H9 (cell line): ENCODE results near the gene CCSER1. TPM values are rescaled to one million over a fixed set of nuclear protein-coding genes. Genes with fewer than 3 reads are reported as not detected.

ENCODE experiments used
- DNase-seq: peaks from one replicate; pipeline ENCODE4 v3.0.0-alpha.2; 2017
- H2AFZ ChIP-seq: one replicate; pipeline ENCODE4 v1.6.1; 2013; ENCODE audit warnings: mild to moderate bottlenecking, low read length, control low read depth, moderate library complexity
- H2AK5ac ChIP-seq: 2 replicates; pipeline ENCODE4 v1.6.1; 2013; ENCODE audit warnings: low read length, control low read depth, mixed read lengths; ENCODE audit not compliant: insufficient read length
- H2BK120ac ChIP-seq: one replicate; pipeline ENCODE4 v1.6.1; 2013; ENCODE audit warnings: low read depth, mild to moderate bottlenecking, low read length, control low read depth, inconsistent platforms; ENCODE audit not compliant: poor library complexity, severe bottlenecking
- H2BK12ac ChIP-seq: 2 replicates; pipeline ENCODE4 v1.6.1; 2013; ENCODE audit warnings: low read length, control low read depth, mixed read lengths, low read depth; ENCODE audit not compliant: insufficient read length
- H2BK15ac ChIP-seq: 2 replicates; pipeline ENCODE4 v1.6.1; 2013; ENCODE audit warnings: low read depth, low read length, control low read depth
- H2BK20ac ChIP-seq: one replicate; pipeline ENCODE4 v1.6.1; 2013; ENCODE audit warnings: low read depth, mild to moderate bottlenecking, low read length, control low read depth, inconsistent platforms; ENCODE audit not compliant: poor library complexity, severe bottlenecking
- H2BK5ac ChIP-seq: 2 replicates; pipeline ENCODE4 v1.6.1; 2013; ENCODE audit warnings: low read length, control low read depth, mixed read lengths; ENCODE audit not compliant: insufficient read length
- H3K14ac ChIP-seq: 2 replicates; pipeline ENCODE4 v1.6.1; 2013; ENCODE audit warnings: low read length, control low read depth; ENCODE audit not compliant: insufficient read depth
- H3K18ac ChIP-seq: 2 replicates; pipeline ENCODE4 v1.6.1; 2013; ENCODE audit warnings: low read depth, mild to moderate bottlenecking, mixed read lengths, low read length, control low read depth; ENCODE audit not compliant: insufficient read length
- H3K23ac ChIP-seq: 2 replicates; pipeline ENCODE4 v1.6.1; 2013; ENCODE audit warnings: low read length, control low read depth, mixed read lengths, low read depth; ENCODE audit not compliant: insufficient read length
- H3K23me2 ChIP-seq: 2 replicates; pipeline ENCODE4 v1.6.1; 2013; ENCODE audit warnings: low read depth, mild to moderate bottlenecking, mixed read lengths, low read length, control low read depth; ENCODE audit not compliant: insufficient read length, poor library complexity, severe bottlenecking
- H3K27ac ChIP-seq: 2 replicates; pipeline ENCODE4 v1.5.1; 2013; ENCODE audit warnings: low read length, control low read depth, mixed read lengths, low read depth; ENCODE audit not compliant: insufficient read length
- H3K27me3 ChIP-seq: 2 replicates; pipeline ENCODE4 v1.6.1; 2013; ENCODE audit warnings: low read length, control low read depth, inconsistent platforms; ENCODE audit not compliant: insufficient read depth
- H3K4ac ChIP-seq: 2 replicates; pipeline ENCODE4 v1.6.1; 2013; ENCODE audit warnings: low read depth, mild to moderate bottlenecking, control low read depth, inconsistent platforms, low read length, moderate library complexity
- H3K4me1 ChIP-seq: 2 replicates; pipeline ENCODE4 v1.6.1; 2013; ENCODE audit warnings: low read length, control low read depth, inconsistent platforms; ENCODE audit not compliant: insufficient read depth
- H3K4me2 ChIP-seq: 2 replicates; pipeline ENCODE4 v1.6.1; 2013; ENCODE audit warnings: low read length, control low read depth, mixed read lengths; ENCODE audit not compliant: insufficient read length, insufficient read depth
- H3K56ac ChIP-seq: 2 replicates; pipeline ENCODE4 v1.6.1; 2013; ENCODE audit warnings: low read depth, mild to moderate bottlenecking, mixed read lengths, low read length, control low read depth; ENCODE audit not compliant: insufficient read length
- H3K79me1 ChIP-seq: 2 replicates; pipeline ENCODE4 v1.6.1; 2013; ENCODE audit warnings: low read depth, mild to moderate bottlenecking, moderate library complexity, low read length, control low read depth, inconsistent platforms; ENCODE audit not compliant: insufficient read depth, poor library complexity, severe bottlenecking
- H3K79me2 ChIP-seq: 2 replicates; pipeline ENCODE4 v1.6.1; 2013; ENCODE audit warnings: low read length, control low read depth, inconsistent platforms; ENCODE audit not compliant: insufficient read depth
- H3K9ac ChIP-seq: 2 replicates; pipeline ENCODE4 v1.6.1; 2013; ENCODE audit warnings: low read length, control low read depth, mixed read lengths; ENCODE audit not compliant: insufficient read length; ENCODE audit errors: extremely low read depth
- H3K9me3 ChIP-seq: one replicate; pipeline ENCODE4 v1.6.1; 2013; ENCODE audit warnings: low read depth, low read length, inconsistent platforms; ENCODE audit not compliant: control insufficient read depth
- H3T11ph ChIP-seq: one replicate; pipeline ENCODE4 v1.6.1; 2013; ENCODE audit warnings: mild to moderate bottlenecking, low read length, control low read depth, inconsistent platforms
- H4K20me1 ChIP-seq: one replicate; pipeline ENCODE4 v1.6.1; 2013; ENCODE audit not compliant: control insufficient read depth, insufficient read length, insufficient read depth
- H4K5ac ChIP-seq: 2 replicates; pipeline ENCODE4 v1.6.1; 2013; ENCODE audit warnings: low read depth, mild to moderate bottlenecking, mixed read lengths, low read length, control low read depth; ENCODE audit not compliant: insufficient read length
- H4K8ac ChIP-seq: replicated peaks from 2 replicates; pipeline ENCODE4 v1.6.1; 2013; ENCODE audit warnings: low read length, control low read depth, mixed read lengths, low read depth; ENCODE audit not compliant: insufficient read length
- H4K91ac ChIP-seq: 2 replicates; pipeline ENCODE4 v1.6.1; 2013; ENCODE audit warnings: low read depth, mild to moderate bottlenecking, moderate library complexity, mixed read lengths, low read length, control low read depth; ENCODE audit not compliant: insufficient read length
- H3K27ac Mint-ChIP-seq, 3 experiments: 2 replicates in 2 of 3; 3 replicates in 1 of 3; pipeline ENCODE4 v1.8.0; 2020 to 2021; ENCODE audit warnings: mixed read lengths in 3 of 3, mild to moderate bottlenecking in 1 of 3, moderate library complexity in 1 of 3
- H3K27me3 Mint-ChIP-seq: 2 replicates; pipeline ENCODE4 v1.8.0; 2021; ENCODE audit warnings: low read depth, mild to moderate bottlenecking, moderate library complexity, mixed read lengths
- H3K36me3 Mint-ChIP-seq, 3 experiments: 2 replicates in 2 of 3; 3 replicates in 1 of 3; pipeline ENCODE4 v1.8.0; 2020 to 2021; ENCODE audit warnings: low read depth in 3 of 3, mixed read lengths in 3 of 3; ENCODE audit not compliant: insufficient read depth in 1 of 3
- H3K4me1 Mint-ChIP-seq, 2 experiments: 2 replicates each; pipeline ENCODE4 v1.8.0; 2020; ENCODE audit warnings: mixed read lengths in 2 of 2
- H3K4me3 Mint-ChIP-seq, 2 experiments: 2 replicates in 1 of 2; 3 replicates in 1 of 2; pipeline ENCODE4 v1.8.0; 2020 to 2021; ENCODE audit warnings: mild to moderate bottlenecking in 2 of 2, mixed read lengths in 2 of 2, moderate library complexity in 1 of 2
- H3K9me3 Mint-ChIP-seq, 2 experiments: 2 replicates in 1 of 2; 3 replicates in 1 of 2; pipeline ENCODE4 v1.8.0; 2020; ENCODE audit warnings: mild to moderate bottlenecking in 2 of 2, mixed read lengths in 2 of 2, moderate library complexity in 1 of 2
- CTCF ChIP-seq: fragments of 200-600 bp; sonication (generic); conservative IDR thresholded peaks from 3 replicates; pipeline ENCODE4 v1.8.0; 2021; ENCODE audit warnings: antibody characterized with exemption, mild to moderate bottlenecking
- WGBS: extraction: QIAGEN DNeasy Blood & Tissue Kit; methylation state at CpG from one replicate; pipeline ENCODE4 v1.1.7; 2013; ENCODE audit warnings: missing lambda C conversion rate, low lambda C conversion rate, mixed read lengths; ENCODE audit not compliant: insufficient read length; ENCODE audit errors: extremely low coverage; 5-methylcytosine and 5-hydroxymethylcytosine counted together
- total RNA-seq: library from RNA; stranded (reverse); gene quantifications from 2 replicates; pipeline ENCODE4 v1.2.1, GENCODE V29; 2021

CCSER1 gene
- total RNA-seq, 1 experiment from 2014 or later = 0.37 TPM

DNA sequence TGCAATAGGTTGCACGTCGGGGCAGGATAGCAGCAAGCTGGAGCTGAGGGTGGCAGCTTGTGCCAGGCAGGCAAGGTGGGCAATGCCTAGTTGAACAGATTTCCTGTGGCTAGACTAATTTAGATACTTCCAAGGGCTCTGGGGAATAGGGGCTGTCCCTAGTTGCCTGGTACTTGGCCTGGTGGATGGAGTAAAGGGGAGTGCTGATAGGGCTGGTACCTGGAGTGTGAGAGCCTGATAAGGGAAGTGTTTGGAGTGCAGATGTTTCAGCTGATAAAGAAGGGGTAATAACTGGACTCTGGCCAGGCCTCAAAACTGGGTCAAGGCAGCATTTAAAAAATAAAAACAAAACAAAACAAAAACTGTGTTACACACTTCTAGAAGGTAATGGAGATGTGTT lies 665.5 kb downstream of the CCSER1 start:
- H3K27ac Mint-ChIP-seq = peak overlapping the region in 1 of 3 experiments; percentile 19; a peak in 1 of 7 replicates
- H3K27me3 ChIP-seq = no peaks in the 10 kb centered on the region

More for the DNA sequence above, 665.5 kb downstream of the CCSER1 start:
- Histone ChIP-seq H3K56ac (no peak overlapping the region), H3K79me2 (no peaks in the 10 kb centered on the region), H2AK5ac (no peak overlapping the region), H3K4me1 (no peaks in the 10 kb centered on the region), H3T11ph (no peak overlapping the region), H2BK20ac (no peak overlapping the region), H3K18ac (no peak overlapping the region), H3K9me3 (no peaks in the 10 kb centered on the region), H2BK15ac (no peak overlapping the region), H3K4ac (no peak overlapping the region), H3K14ac (no peak overlapping the region), H4K8ac (no peak overlapping the region), H2AFZ (no peak overlapping the region), H3K9ac (no peak overlapping the region), H3K79me1 (peaks cover 2% of the 10 kb centered on the region), H3K4me2 (no peak overlapping the region), H3K27ac (no peak overlapping the region), H2BK5ac (no peak overlapping the region), H4K20me1 (no peaks in the 10 kb centered on the region), H3K23ac (no peak overlapping the region), H2BK12ac (no peak overlapping the region), H4K5ac (no peak overlapping the region), H4K91ac (no peak overlapping the region), H3K23me2 (no peaks in the 10 kb centered on the region), H2BK120ac (no peak overlapping the region)
- no peaks in the 10 kb centered on the region; the same call in none of the 2 replicates for H3K27me3 Mint-ChIP-seq
- TF ChIP-seq CTCF = no peak
- H3K4me1 Mint-ChIP-seq = no peaks in the 10 kb centered on the region
- WGBS = no CpG with 5 or more reads among the region's 2 CpGs
- no peak for DNase-seq
- peaks cover 13 to 26% (median 19%) of the 10 kb centered on the region in 3 experiments for H3K36me3 Mint-ChIP-seq
- H3K9me3 Mint-ChIP-seq = peaks cover 23% of the 10 kb centered on the region in 2 experiments
- H3K4me3 Mint-ChIP-seq = no peak overlapping the region
